Smooth muscle cell (in vitro differentiated cells): ENCODE results near the gene CDH7. TPM values are rescaled to one million over a fixed set of nuclear protein-coding genes. Genes with fewer than 3 reads are reported as not detected.

ENCODE experiments used
- DNase-seq: peaks from one replicate; lab custom pipeline; 2025; ENCODE audit not compliant: unreplicated experiment; lab: John Stamatoyannopoulos, UW
- H2AFZ ChIP-seq: fragments of 200-600 bp; sonication (generic); 2 replicates; pipeline ENCODE4 v1.6.0; 2016; ENCODE audit warnings: antibody characterized with exemption, low read depth, mild to moderate bottlenecking
- H3F3A ChIP-seq: fragments of 200-600 bp; sonication (generic); 2 replicates; pipeline ENCODE4 v1.6.0; 2017; ENCODE audit warnings: antibody characterized with exemption, low read depth
- H3K27ac ChIP-seq: fragments of 200-600 bp; sonication (generic); 2 replicates; pipeline ENCODE4 v1.5.1; 2016; ENCODE audit warnings: low read depth, mild to moderate bottlenecking
- H3K27me3 ChIP-seq: fragments of 200-600 bp; sonication (generic); 2 replicates; pipeline ENCODE4 v1.6.1; 2016; ENCODE audit warnings: low read depth, mild to moderate bottlenecking
- H3K36me3 ChIP-seq: fragments of 200-600 bp; sonication (generic); 2 replicates; pipeline ENCODE4 v1.5.1; 2016; ENCODE audit warnings: low read depth
- H3K4me1 ChIP-seq: fragments of 200-600 bp; sonication (generic); 2 replicates; pipeline ENCODE4 v1.5.1; 2016; ENCODE audit warnings: low read depth
- H3K4me2 ChIP-seq: fragments of 200-600 bp; sonication (generic); 2 replicates; pipeline ENCODE4 v1.6.0; 2016; ENCODE audit warnings: mild to moderate bottlenecking
- H3K4me3 ChIP-seq: fragments of 200-600 bp; sonication (generic); 2 replicates; pipeline ENCODE4 v1.5.1; 2016; ENCODE audit warnings: mild to moderate bottlenecking
- H3K79me2 ChIP-seq: fragments of 200-600 bp; sonication (generic); 2 replicates; pipeline ENCODE4 v1.6.0; 2016; ENCODE audit warnings: low read depth, mild to moderate bottlenecking
- H3K9ac ChIP-seq: fragments of 200-600 bp; sonication (generic); 2 replicates; pipeline ENCODE4 v1.6.0; 2016; ENCODE audit warnings: low read depth
- H3K9me3 ChIP-seq: fragments of 200-600 bp; sonication (generic); replicated peaks from 2 replicates; pipeline ENCODE4 v1.5.1; 2016; ENCODE audit warnings: low read depth
- H4K20me1 ChIP-seq: fragments of 200-600 bp; sonication (generic); 2 replicates; pipeline ENCODE4 v1.6.0; 2016; ENCODE audit warnings: low read depth
- CTCF ChIP-seq: fragments of 200-600 bp; sonication (generic); IDR thresholded peaks from 2 replicates; pipeline ENCODE4 v1.5.1; 2017; ENCODE audit warnings: borderline replicate concordance, mild to moderate bottlenecking, antibody characterized with exemption; ENCODE audit not compliant: insufficient read depth, poor library complexity, severe bottlenecking
- WGBS: methylation state at CpG from one replicate; pipeline ENCODE4 v1.1.7; 2016; ENCODE audit warnings: low lambda C conversion rate; 5-methylcytosine and 5-hydroxymethylcytosine counted together
- polyA plus RNA-seq: library from polyadenylated mRNA; unstranded; fragments of >200 nt; fragmentation: Nextera tagmentation; extraction: Ambion mirVana; gene quantifications from 2 replicates; pipeline ENCODE4 v1.2.1, GENCODE V29; 2016
- total RNA-seq: library from RNA; depleted of rRNA; stranded (reverse); fragments of >200 nt; gene quantifications from 2 replicates; pipeline ENCODE4 v1.2.3, GENCODE V29; 2014

The CDH7 gene
- total and polyA plus RNA-seq, 2 experiments from 2014 or later = 8.2 to 16.5 TPM

- Histone ChIP-seq H3K4me2 (no peak overlapping the region), H3F3A (no peaks in the 10 kb centered on the region), H3K9ac (no peak overlapping the region), H3K4me3 (no peak overlapping the region), H2AFZ (no peak overlapping the region), H3K36me3 (no peaks in the 10 kb centered on the region), H3K27me3 (no peaks in the 10 kb centered on the region), H3K79me2 (no peaks in the 10 kb centered on the region), H3K4me1 (no peaks in the 10 kb centered on the region), H3K27ac (no peak overlapping the region), H3K9me3 (no peaks in the 10 kb centered on the region), H4K20me1 (no peaks in the 10 kb centered on the region)
- no peak for TF ChIP-seq CTCF
- no peak for DNase-seq
- 92% methylated on average over 2 of the region's 2 CpGs for WGBS
These were observed 95.3 kb downstream of the CDH7 start for GRCh38 chr18:65846107-65846506.

- no peak for TF ChIP-seq CTCF
- H3K4me2 ChIP-seq = no peak overlapping the region
- 94% methylated on average over 3 of the region's 3 CpGs for WGBS
These were observed 101.5 kb downstream of the CDH7 start for GRCh38 chr18:65852273-65852672.

DNA sequence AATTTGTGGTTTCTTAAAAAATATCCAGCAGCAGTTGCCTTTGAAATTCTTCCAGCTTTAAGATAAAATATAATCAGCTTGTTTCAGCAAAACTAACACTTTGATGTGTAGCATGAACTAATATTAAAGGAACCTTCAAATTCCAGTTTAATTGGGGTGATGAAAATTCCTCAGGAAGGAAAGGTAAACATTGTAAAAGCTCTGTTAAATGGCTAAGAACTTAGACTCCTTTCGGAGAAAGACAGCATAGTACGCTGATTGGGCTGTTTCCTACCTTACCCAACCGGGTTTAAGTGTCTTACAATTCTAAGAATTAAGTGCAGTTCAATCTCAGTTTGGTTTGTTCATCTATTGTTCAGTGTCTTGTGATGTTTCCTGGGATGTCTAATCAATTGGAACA, 108.3 kb downstream of the CDH7 start:
- no peaks in the 10 kb centered on the region for H3K27me3 ChIP-seq
- H3K79me2 ChIP-seq = no peaks in the 10 kb centered on the region
- H3K4me3 ChIP-seq = no peak overlapping the region
- H4K20me1 ChIP-seq = no peaks in the 10 kb centered on the region
- H2AFZ ChIP-seq = no peak overlapping the region
- H3K36me3 ChIP-seq = no peaks in the 10 kb centered on the region
- H3K4me1 ChIP-seq = no peaks in the 10 kb centered on the region
- no peak overlapping the region for H3K27ac ChIP-seq
- no peak overlapping the region for H3K4me2 ChIP-seq
- 46% methylated on average over 3 of the region's 3 CpGs for WGBS
- no peak for DNase-seq
- TF ChIP-seq CTCF = no peak
- no peaks in the 10 kb centered on the region for H3K9me3 ChIP-seq
- no peaks in the 10 kb centered on the region for H3F3A ChIP-seq
- no peak overlapping the region for H3K9ac ChIP-seq

More at GRCh38 chr18:65852273-65852672, 101.5 kb downstream of the CDH7 start:
- Histone ChIP-seq H3K4me1 (no peaks in the 10 kb centered on the region), H3F3A (no peaks in the 10 kb centered on the region), H3K9ac (no peak overlapping the region), H4K20me1 (no peaks in the 10 kb centered on the region), H3K9me3 (no peaks in the 10 kb centered on the region), H2AFZ (no peak overlapping the region), H3K4me3 (no peak overlapping the region), H3K27me3 (no peaks in the 10 kb centered on the region), H3K79me2 (no peaks in the 10 kb centered on the region), H3K27ac (no peak overlapping the region), H3K36me3 (no peaks in the 10 kb centered on the region)
- DNase-seq = no peak

DNA sequence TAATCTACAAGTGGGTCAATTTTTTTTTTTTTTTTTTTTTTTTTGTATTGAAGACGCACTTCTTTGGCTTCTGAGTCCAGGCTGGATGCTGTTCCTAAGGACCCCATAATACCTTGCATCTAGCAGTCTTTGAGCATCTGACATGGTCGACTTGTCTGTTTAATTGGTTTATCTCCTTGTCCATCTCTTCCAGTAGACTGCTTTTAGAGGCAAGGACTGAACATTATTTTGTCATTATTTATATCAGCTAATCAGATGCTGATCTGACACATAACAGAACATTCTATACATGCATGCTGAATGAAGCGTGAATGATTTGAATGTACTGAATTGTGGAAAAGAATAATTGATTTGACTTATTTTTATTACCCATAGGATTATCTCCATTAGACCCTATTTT, 118.7 kb downstream of the CDH7 start:
- no peak overlapping the region for H2AFZ ChIP-seq
- no peak for TF ChIP-seq CTCF
- no peaks in the 10 kb centered on the region for H3K27me3 ChIP-seq
- no peaks in the 10 kb centered on the region for H3K36me3 ChIP-seq
- no peak overlapping the region for H3K4me2 ChIP-seq
- H3K4me3 ChIP-seq = no peak overlapping the region
- DNase-seq = no peak
- H3K9ac ChIP-seq = no peak overlapping the region
- H3K9me3 ChIP-seq = no peaks in the 10 kb centered on the region
- H3K27ac ChIP-seq = no peak overlapping the region
- H4K20me1 ChIP-seq = no peaks in the 10 kb centered on the region
- WGBS = 27% methylated on average over 3 of the region's 3 CpGs
- no peaks in the 10 kb centered on the region for H3F3A ChIP-seq
- H3K79me2 ChIP-seq = no peaks in the 10 kb centered on the region
- H3K4me1 ChIP-seq = no peaks in the 10 kb centered on the region
